WTC11 (cell line): ENCODE results near the gene FAM124B.

Experiments used
- CBFB ChIP-seq: sonication (generic); formaldehyde crosslinking; IDR thresholded peaks from 2 replicates; pipeline ENCODE4 v1.8.1; 2022; ENCODE audit warnings: mild to moderate bottlenecking, low read depth, missing genetic modification reagents
- CTCF ChIP-seq: fragments of 200-600 bp; IDR thresholded peaks from 2 replicates; pipeline ENCODE4 v1.8.0; 2022; ENCODE audit warnings: antibody characterized with exemption
- NFYB ChIP-seq: sonication (generic); formaldehyde crosslinking; conservative IDR thresholded peaks from 2 replicates; pipeline ENCODE4 v1.8.0; 2022; ENCODE audit warnings: low read depth, missing genetic modification reagents
- SP1 ChIP-seq: sonication (generic); formaldehyde crosslinking; conservative IDR thresholded peaks from 2 replicates; pipeline ENCODE4 v1.8.1; 2022; ENCODE audit warnings: missing genetic modification reagents
- ZNF263 ChIP-seq: sonication (generic); formaldehyde crosslinking; IDR thresholded peaks from 2 replicates; pipeline ENCODE4 v1.8.1; 2022; ENCODE audit warnings: low read depth, mild to moderate bottlenecking, moderate library complexity, missing genetic modification reagents

DNA sequence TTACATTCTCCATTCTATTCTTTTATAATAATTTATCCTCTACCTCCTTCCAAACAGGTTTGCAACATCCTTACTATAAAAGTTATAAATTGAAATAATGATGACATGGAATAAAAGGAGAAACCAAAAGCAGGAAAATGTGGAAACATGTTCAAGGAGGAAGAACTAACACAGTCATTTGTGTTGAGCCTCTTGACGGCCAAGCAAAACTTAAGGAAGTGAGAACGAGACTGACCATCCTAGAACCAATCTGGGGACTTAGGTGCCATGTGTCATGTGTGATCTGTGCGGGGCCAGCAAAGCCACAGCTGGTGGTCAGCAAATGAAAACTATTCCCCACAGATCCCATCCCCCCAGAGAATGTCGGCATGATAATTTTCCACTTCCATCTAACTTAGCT is 25.6 kb upstream of the FAM124B start:
- TF ChIP-seq CBFB = no peak
- TF ChIP-seq CTCF = no peak
- TF ChIP-seq SP1 = no peak
- TF ChIP-seq NFYB (CRISPR knock-in tag) = no peak
- TF ChIP-seq ZNF263 (CRISPR knock-in tag) = no peak
